Choroid plexus epithelial cell (primary cell): Measurements from ENCODE around the gene AGRN.
"Not testable (repeated sequence)": the region's sequence is repeated elsewhere in the genome, so short reads cannot be mapped to it uniquely, and the experiment has no call there.

ENCODE experiments used
- DNase-seq: peaks from one replicate; pipeline ENCODE4 v3.0.0-alpha.2; 2010; ENCODE audit warnings: low read depth
- H3K4me3 ChIP-seq: 2 replicates; pipeline ENCODE4 v1.5.1; 2011; ENCODE audit warnings: low read depth, mild to moderate bottlenecking, control low read depth, low read length, moderate library complexity
- CTCF ChIP-seq: conservative IDR thresholded peaks from 2 replicates; pipeline ENCODE4 v1.5.1; 2011; ENCODE audit warnings: low read depth, mild to moderate bottlenecking, control low read depth, inconsistent platforms, low read length, moderate library complexity

The AGRN gene

GRCh38 chr1:1004780-1005697 lies 14.9 kb upstream of the AGRN start:
- H3K4me3 ChIP-seq = no peak overlapping the region
- no peak for TF ChIP-seq CTCF
- peak; percentile 55 for DNase-seq

GRCh38 chr1:1005774-1006304 lies 14.1 kb upstream of the AGRN start:
- TF ChIP-seq CTCF = no peak
- no peak overlapping the region for H3K4me3 ChIP-seq
- DNase-seq = no peak

- TF ChIP-seq CTCF = no peak
- no peak overlapping the region for H3K4me3 ChIP-seq
- DNase-seq = no peak
Observed at GRCh38 chr1:1006305-1007159, 13.4 kb upstream of the AGRN start.

- not testable (repeated sequence) for H3K4me3 ChIP-seq, DNase-seq
Observed at GRCh38 chr1:1010131-1010530, 9.8 kb upstream of the AGRN start.

GRCh38 chr1:1011396-1011949 lies 8.4 kb upstream of the AGRN start:
- no peak overlapping the region for H3K4me3 ChIP-seq
- no peak for DNase-seq
- TF ChIP-seq CTCF = no peak

GRCh38 chr1:1012736-1013104 lies 7.2 kb upstream of the AGRN start:
- peak overlapping the region; percentile 76 for H3K4me3 ChIP-seq
- not testable (repeated sequence) for DNase-seq

GRCh38 chr1:1013105-1013921 lies 6.6 kb upstream of the AGRN start, which contains the start of gene ISG15:
TSS of gene ISG15 (plus strand) at chr1:1013497. CDS start at chr1:1013574, 77 bp downstream.
- peak within 1 kb of the TSS; percentile 76 for H3K4me3 ChIP-seq
- DNase-seq = peak; percentile 86
- no peak for TF ChIP-seq CTCF
